WTC11 (cell line): ENCODE data around the gene SIGLEC7.

ENCODE experiments used
- CREB1 ChIP-seq: sonication (generic); formaldehyde crosslinking; IDR thresholded peaks from 2 replicates; pipeline ENCODE4 v1.8.0; 2023; ENCODE audit warnings: mild to moderate bottlenecking, missing genetic modification reagents
- SP1 ChIP-seq: sonication (generic); formaldehyde crosslinking; conservative IDR thresholded peaks from 2 replicates; pipeline ENCODE4 v1.8.1; 2022; ENCODE audit warnings: missing genetic modification reagents

GRCh38 chr19:51128227-51128626 is 13.9 kb upstream of the SIGLEC7 start:
- TF ChIP-seq CREB1, result no peak
- TF ChIP-seq SP1 (CRISPR knock-in tag), result no peak
